Stimulated activated CD8-positive, alpha-beta memory T cell treated with anti-CD3 and anti-CD28 coated beads, Interleukin-7, amount 100 ng/mL, for 4 hours (primary cell): Measurements from ENCODE around the gene CNPY2.
A peak's percentile ranks its signal among the peaks of the same experiment; 100 is the strongest.
"Not testable (repeated sequence)": the region's sequence is repeated elsewhere in the genome, so short reads cannot be mapped to it uniquely, and the experiment has no call there.

Source experiments
- DNase-seq, 2 donors: peaks; one replicate each; pipeline ENCODE4 v3.0.0-alpha.2; 2020; ENCODE audit warnings: low read depth in 2 of 2

Gene CNPY2

GRCh38 chr12:56298828-56299227 lies 17.0 kb downstream of the CNPY2 start:
- no peak for DNase-seq

- DNase-seq: no peak
Observed at GRCh38 chr12:56297400-56297799, 18.4 kb downstream of the CNPY2 start.

- DNase-seq: no peak
Observed at GRCh38 chr12:56296295-56296694, 19.5 kb downstream of the CNPY2 start.

GRCh38 chr12:56293795-56294194 lies 22.0 kb downstream of the CNPY2 start:
- no peak for DNase-seq

GRCh38 chr12:56288705-56289387 lies 26.9 kb downstream of the CNPY2 start:
- DNase-seq: no peak

GRCh38 chr12:56286044-56286830 lies 29.6 kb downstream of the CNPY2 start:
- DNase-seq: no peak

- DNase-seq: not testable (repeated sequence)
Observed at GRCh38 chr12:56284263-56284662, 31.5 kb downstream of the CNPY2 start.

- no peak for DNase-seq
Observed at GRCh38 chr12:56282579-56282978, 33.2 kb downstream of the CNPY2 start.

- no peak for DNase-seq
Observed at GRCh38 chr12:56282030-56282429, 33.8 kb downstream of the CNPY2 start.

- no peak for DNase-seq
Observed at GRCh38 chr12:56280849-56281248, 34.9 kb downstream of the CNPY2 start.

- no peak for DNase-seq
Observed at GRCh38 chr12:56278905-56279304, 36.9 kb downstream of the CNPY2 start.

- DNase-seq: no peak
Observed at GRCh38 chr12:56274299-56274698, 41.5 kb downstream of the CNPY2 start.

GRCh38 chr12:56272468-56272867 lies 43.3 kb downstream of the CNPY2 start:
- DNase-seq: not testable (repeated sequence)

GRCh38 chr12:56271031-56271430 lies 44.8 kb downstream of the CNPY2 start:
- no peak for DNase-seq

GRCh38 chr12:56267443-56268071 lies 48.2 kb downstream of the CNPY2 start:
- no peak for DNase-seq

GRCh38 chr12:56266693-56267442 lies 48.9 kb downstream of the CNPY2 start, which contains the start of gene COQ10A:
TSS of gene COQ10A (plus strand) at chr12:56266942. CDS start at chr12:56267119, 177 bp downstream.
- DNase-seq: peak; percentile 81 to 83

- not testable (repeated sequence) for DNase-seq
Observed at GRCh38 chr12:56266068-56266692, 49.6 kb downstream of the CNPY2 start.

- not testable (repeated sequence) for DNase-seq
Observed at GRCh38 chr12:56262955-56263354, 52.8 kb downstream of the CNPY2 start.

- no peak for DNase-seq
Observed at GRCh38 chr12:56261503-56262232, 54.1 kb downstream of the CNPY2 start.

GRCh38 chr12:56260921-56261320 lies 54.9 kb downstream of the CNPY2 start:
- DNase-seq: no peak

- no peak for DNase-seq
Observed at GRCh38 chr12:56260380-56260779, 55.4 kb downstream of the CNPY2 start.
